H9 (cell line): ENCODE measurements around the gene TNFRSF21. TPM values are rescaled to one million over a fixed set of nuclear protein-coding genes. Genes with fewer than 3 reads are reported as not detected.

Experiments used
- DNase-seq: peaks from one replicate; pipeline ENCODE4 v3.0.0-alpha.2; 2017
- H2AFZ ChIP-seq: one replicate; pipeline ENCODE4 v1.6.1; 2013; ENCODE audit warnings: mild to moderate bottlenecking, low read length, control low read depth, moderate library complexity
- H2AK5ac ChIP-seq: 2 replicates; pipeline ENCODE4 v1.6.1; 2013; ENCODE audit warnings: low read length, control low read depth, mixed read lengths; ENCODE audit not compliant: insufficient read length
- H2BK120ac ChIP-seq: one replicate; pipeline ENCODE4 v1.6.1; 2013; ENCODE audit warnings: low read depth, mild to moderate bottlenecking, low read length, control low read depth, inconsistent platforms; ENCODE audit not compliant: poor library complexity, severe bottlenecking
- H2BK12ac ChIP-seq: 2 replicates; pipeline ENCODE4 v1.6.1; 2013; ENCODE audit warnings: low read length, control low read depth, mixed read lengths, low read depth; ENCODE audit not compliant: insufficient read length
- H2BK15ac ChIP-seq: 2 replicates; pipeline ENCODE4 v1.6.1; 2013; ENCODE audit warnings: low read depth, low read length, control low read depth
- H2BK20ac ChIP-seq: one replicate; pipeline ENCODE4 v1.6.1; 2013; ENCODE audit warnings: low read depth, mild to moderate bottlenecking, low read length, control low read depth, inconsistent platforms; ENCODE audit not compliant: poor library complexity, severe bottlenecking
- H2BK5ac ChIP-seq: 2 replicates; pipeline ENCODE4 v1.6.1; 2013; ENCODE audit warnings: low read length, control low read depth, mixed read lengths; ENCODE audit not compliant: insufficient read length
- H3K14ac ChIP-seq: 2 replicates; pipeline ENCODE4 v1.6.1; 2013; ENCODE audit warnings: low read length, control low read depth; ENCODE audit not compliant: insufficient read depth
- H3K18ac ChIP-seq: 2 replicates; pipeline ENCODE4 v1.6.1; 2013; ENCODE audit warnings: low read depth, mild to moderate bottlenecking, mixed read lengths, low read length, control low read depth; ENCODE audit not compliant: insufficient read length
- H3K23ac ChIP-seq: 2 replicates; pipeline ENCODE4 v1.6.1; 2013; ENCODE audit warnings: low read length, control low read depth, mixed read lengths, low read depth; ENCODE audit not compliant: insufficient read length
- H3K23me2 ChIP-seq: 2 replicates; pipeline ENCODE4 v1.6.1; 2013; ENCODE audit warnings: low read depth, mild to moderate bottlenecking, mixed read lengths, low read length, control low read depth; ENCODE audit not compliant: insufficient read length, poor library complexity, severe bottlenecking
- H3K27ac ChIP-seq: 2 replicates; pipeline ENCODE4 v1.5.1; 2013; ENCODE audit warnings: low read length, control low read depth, mixed read lengths, low read depth; ENCODE audit not compliant: insufficient read length
- H3K27me3 ChIP-seq: 2 replicates; pipeline ENCODE4 v1.6.1; 2013; ENCODE audit warnings: low read length, control low read depth, inconsistent platforms; ENCODE audit not compliant: insufficient read depth
- H3K4ac ChIP-seq: 2 replicates; pipeline ENCODE4 v1.6.1; 2013; ENCODE audit warnings: low read depth, mild to moderate bottlenecking, control low read depth, inconsistent platforms, low read length, moderate library complexity
- H3K4me1 ChIP-seq: 2 replicates; pipeline ENCODE4 v1.6.1; 2013; ENCODE audit warnings: low read length, control low read depth, inconsistent platforms; ENCODE audit not compliant: insufficient read depth
- H3K4me2 ChIP-seq: 2 replicates; pipeline ENCODE4 v1.6.1; 2013; ENCODE audit warnings: low read length, control low read depth, mixed read lengths; ENCODE audit not compliant: insufficient read length, insufficient read depth
- H3K56ac ChIP-seq: 2 replicates; pipeline ENCODE4 v1.6.1; 2013; ENCODE audit warnings: low read depth, mild to moderate bottlenecking, mixed read lengths, low read length, control low read depth; ENCODE audit not compliant: insufficient read length
- H3K79me1 ChIP-seq: 2 replicates; pipeline ENCODE4 v1.6.1; 2013; ENCODE audit warnings: low read depth, mild to moderate bottlenecking, moderate library complexity, low read length, control low read depth, inconsistent platforms; ENCODE audit not compliant: insufficient read depth, poor library complexity, severe bottlenecking
- H3K79me2 ChIP-seq: 2 replicates; pipeline ENCODE4 v1.6.1; 2013; ENCODE audit warnings: low read length, control low read depth, inconsistent platforms; ENCODE audit not compliant: insufficient read depth
- H3K9ac ChIP-seq: 2 replicates; pipeline ENCODE4 v1.6.1; 2013; ENCODE audit warnings: low read length, control low read depth, mixed read lengths; ENCODE audit not compliant: insufficient read length; ENCODE audit errors: extremely low read depth
- H3K9me3 ChIP-seq: one replicate; pipeline ENCODE4 v1.6.1; 2013; ENCODE audit warnings: low read depth, low read length, inconsistent platforms; ENCODE audit not compliant: control insufficient read depth
- H3T11ph ChIP-seq: one replicate; pipeline ENCODE4 v1.6.1; 2013; ENCODE audit warnings: mild to moderate bottlenecking, low read length, control low read depth, inconsistent platforms
- H4K20me1 ChIP-seq: one replicate; pipeline ENCODE4 v1.6.1; 2013; ENCODE audit not compliant: control insufficient read depth, insufficient read length, insufficient read depth
- H4K5ac ChIP-seq: 2 replicates; pipeline ENCODE4 v1.6.1; 2013; ENCODE audit warnings: low read depth, mild to moderate bottlenecking, mixed read lengths, low read length, control low read depth; ENCODE audit not compliant: insufficient read length
- H4K8ac ChIP-seq: replicated peaks from 2 replicates; pipeline ENCODE4 v1.6.1; 2013; ENCODE audit warnings: low read length, control low read depth, mixed read lengths, low read depth; ENCODE audit not compliant: insufficient read length
- H4K91ac ChIP-seq: 2 replicates; pipeline ENCODE4 v1.6.1; 2013; ENCODE audit warnings: low read depth, mild to moderate bottlenecking, moderate library complexity, mixed read lengths, low read length, control low read depth; ENCODE audit not compliant: insufficient read length
- H3K27ac Mint-ChIP-seq, 3 experiments: 2 replicates in 2 of 3; 3 replicates in 1 of 3; pipeline ENCODE4 v1.8.0; 2020 to 2021; ENCODE audit warnings: mixed read lengths in 3 of 3, mild to moderate bottlenecking in 1 of 3, moderate library complexity in 1 of 3
- H3K27me3 Mint-ChIP-seq: 2 replicates; pipeline ENCODE4 v1.8.0; 2021; ENCODE audit warnings: low read depth, mild to moderate bottlenecking, moderate library complexity, mixed read lengths
- H3K36me3 Mint-ChIP-seq, 3 experiments: 2 replicates in 2 of 3; 3 replicates in 1 of 3; pipeline ENCODE4 v1.8.0; 2020 to 2021; ENCODE audit warnings: low read depth in 3 of 3, mixed read lengths in 3 of 3; ENCODE audit not compliant: insufficient read depth in 1 of 3
- H3K4me1 Mint-ChIP-seq, 2 experiments: 2 replicates each; pipeline ENCODE4 v1.8.0; 2020; ENCODE audit warnings: mixed read lengths in 2 of 2
- H3K4me3 Mint-ChIP-seq, 2 experiments: 2 replicates in 1 of 2; 3 replicates in 1 of 2; pipeline ENCODE4 v1.8.0; 2020 to 2021; ENCODE audit warnings: mild to moderate bottlenecking in 2 of 2, mixed read lengths in 2 of 2, moderate library complexity in 1 of 2
- H3K9me3 Mint-ChIP-seq, 2 experiments: 2 replicates in 1 of 2; 3 replicates in 1 of 2; pipeline ENCODE4 v1.8.0; 2020; ENCODE audit warnings: mild to moderate bottlenecking in 2 of 2, mixed read lengths in 2 of 2, moderate library complexity in 1 of 2
- CTCF ChIP-seq: fragments of 200-600 bp; sonication (generic); conservative IDR thresholded peaks from 3 replicates; pipeline ENCODE4 v1.8.0; 2021; ENCODE audit warnings: antibody characterized with exemption, mild to moderate bottlenecking
- WGBS: extraction: QIAGEN DNeasy Blood & Tissue Kit; methylation state at CpG from one replicate; pipeline ENCODE4 v1.1.7; 2013; ENCODE audit warnings: missing lambda C conversion rate, low lambda C conversion rate, mixed read lengths; ENCODE audit not compliant: insufficient read length; ENCODE audit errors: extremely low coverage; 5-methylcytosine and 5-hydroxymethylcytosine counted together
- total RNA-seq: library from RNA; stranded (reverse); gene quantifications from 2 replicates; pipeline ENCODE4 v1.2.1, GENCODE V29; 2021

TNFRSF21 gene
- total RNA-seq, 1 experiment from 2014 or later, result 39.1 TPM

GRCh38 chr6:47221565-47221964 is 88.1 kb downstream of the TNFRSF21 start:
- Histone ChIP-seq H3K4me2 (no peak overlapping the region), H3K79me1 (no peaks in the 10 kb centered on the region), H4K20me1 (no peaks in the 10 kb centered on the region), H3K4me1 (peaks cover 3% of the 10 kb centered on the region; the same call in 1 of the 2 replicates), H2BK20ac (no peak overlapping the region), H3K4ac (no peak overlapping the region), H3K9me3 (no peaks in the 10 kb centered on the region), H3K27me3 (no peaks in the 10 kb centered on the region), H3K23me2 (no peaks in the 10 kb centered on the region), H3K79me2 (no peaks in the 10 kb centered on the region), H3K23ac (no peak overlapping the region), H2BK15ac (no peak overlapping the region), H3K27ac (no peak overlapping the region), H3K9ac (no peak overlapping the region), H2BK12ac (no peak overlapping the region), H3K14ac (no peak overlapping the region), H4K5ac (no peak overlapping the region), H4K91ac (no peak overlapping the region), H4K8ac (no peak overlapping the region), H2BK120ac (no peak overlapping the region), H2AK5ac (no peak overlapping the region), H2BK5ac (no peak overlapping the region), H2AFZ (no peak overlapping the region), H3K18ac (no peak overlapping the region), H3T11ph (no peak overlapping the region), H3K56ac (no peak overlapping the region)
- Mint-ChIP-seq H3K4me3 (peak overlapping the region; percentile 12 to 34; a peak in 2 of 5 replicates), H3K36me3 (peaks cover 0 to 5% (median 2%) of the 10 kb centered on the region in 3 experiments; a peak in 4 of 7 replicates), H3K4me1 (peaks cover 9 to 13% of the 10 kb centered on the region in 2 experiments), H3K9me3 (peaks cover 3 to 6% of the 10 kb centered on the region in 2 experiments; a peak in 3 of 5 replicates), H3K27me3 (no peaks in the 10 kb centered on the region), H3K27ac (peak overlapping the region in 2 of 3 experiments; percentile 41 to 71; a peak in 4 of 7 replicates)
- peak; percentile 91 for DNase-seq
- WGBS, result no CpG with 5 or more reads among the region's 9 CpGs
- no peak for TF ChIP-seq CTCF
